Activated gamma-delta T cell treated with anti-CD3 and anti-CD28 coated beads, Interleukin-2, amount 50 U/mL, for 16 hours (primary cell): ENCODE data around the gene TADA2B.
A peak's percentile ranks its signal among the peaks of the same experiment; 100 is the strongest.
"Not testable (repeated sequence)": the region's sequence is repeated elsewhere in the genome, so short reads cannot be mapped to it uniquely, and the experiment has no call there.

Experiments used
- DNase-seq: peaks from one replicate; pipeline ENCODE4 v3.0.0-alpha.2; 2020; ENCODE audit warnings: low read depth

TADA2B gene

GRCh38 chr4:7079909-7080308 is 36.7 kb downstream of the TADA2B start:
- DNase-seq, result not testable (repeated sequence)

DNA sequence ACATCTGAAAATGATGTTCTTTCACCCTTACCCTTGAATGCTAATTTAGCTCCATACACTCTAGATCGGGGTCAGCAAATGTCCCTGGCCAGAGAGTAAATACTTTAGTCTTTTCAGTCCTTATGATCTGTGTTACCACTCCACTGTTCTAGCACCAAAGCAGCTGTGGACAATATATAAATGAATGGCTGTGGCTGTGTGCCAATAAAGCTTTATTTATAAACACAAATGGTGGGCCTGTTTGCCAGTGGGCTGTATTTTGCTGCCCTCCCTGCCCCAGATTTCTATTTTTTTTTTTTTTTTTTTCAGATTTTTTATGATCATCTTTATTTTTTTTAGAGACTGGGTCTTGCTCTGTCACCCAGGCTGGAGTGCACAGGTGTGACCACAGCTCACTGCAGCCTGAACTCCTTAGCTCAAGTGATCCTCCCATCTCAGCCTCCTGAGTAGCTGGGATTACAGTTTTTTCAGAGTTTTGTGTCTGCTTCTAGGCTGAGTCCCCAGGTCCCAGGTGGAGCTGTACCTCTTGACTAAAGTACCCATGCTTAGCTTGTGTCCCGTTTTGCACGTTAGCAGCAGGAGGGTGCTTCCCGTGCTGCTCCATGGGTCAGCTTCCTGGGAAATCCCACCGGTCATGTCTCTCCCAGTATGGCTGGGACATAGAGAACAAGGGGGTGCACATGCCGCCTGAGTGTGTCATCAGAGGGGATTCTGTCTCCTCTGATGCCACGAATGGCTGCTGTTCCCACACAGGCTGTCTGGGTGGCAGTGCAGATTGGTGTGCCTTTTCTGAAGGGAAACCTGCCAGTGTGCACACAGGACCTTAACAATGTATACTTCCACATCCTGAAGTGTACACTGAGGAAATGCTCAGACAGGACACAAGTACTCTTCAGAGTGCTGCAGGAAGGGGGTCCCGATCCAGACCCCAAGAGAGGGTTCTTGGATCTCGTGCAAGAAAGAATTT is 40.7 kb downstream of the TADA2B start:
- DNase-seq, result no peak

GRCh38 chr4:7084564-7084961 is 41.4 kb downstream of the TADA2B start:
- not testable (repeated sequence) for DNase-seq

DNA sequence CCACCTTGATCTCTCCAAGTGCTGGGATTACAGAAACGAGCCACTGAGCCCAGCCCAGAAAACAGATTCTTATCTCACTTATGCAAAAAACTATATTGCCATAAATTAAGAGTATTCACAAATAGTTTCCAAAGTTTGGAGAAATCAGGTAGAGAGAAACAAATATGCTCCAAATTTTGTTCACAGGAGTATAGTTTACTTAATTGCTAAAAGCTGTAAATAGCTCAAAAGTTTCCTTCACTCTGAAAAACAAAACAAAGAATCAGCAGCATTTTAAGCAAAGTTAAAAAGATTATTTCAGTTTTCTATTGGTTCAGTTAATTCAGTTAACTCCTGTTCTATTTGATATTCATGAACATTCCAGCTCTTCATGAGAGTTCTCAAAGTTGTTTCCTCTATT is 43.2 kb downstream of the TADA2B start:
- DNase-seq, result no peak

DNA sequence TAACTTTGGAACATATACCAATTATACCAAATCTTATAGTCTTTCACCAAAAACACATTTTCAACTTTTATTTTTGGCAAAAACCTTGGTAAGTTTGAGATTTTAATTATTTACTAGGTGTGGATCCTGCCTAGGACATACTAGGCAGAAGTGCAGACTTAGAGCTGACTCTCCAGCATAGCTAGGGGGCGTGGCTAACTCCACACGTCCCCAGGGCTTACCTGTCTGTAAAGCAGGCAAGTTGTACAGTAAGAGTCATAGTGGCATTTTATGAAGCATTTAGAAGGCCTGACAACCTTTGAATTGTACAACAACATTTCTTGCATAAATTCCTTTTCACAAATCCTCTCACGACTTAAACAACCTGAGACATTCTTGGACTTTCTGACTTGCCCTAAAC is 43.9 kb downstream of the TADA2B start:
- DNase-seq, result no peak

- no peak for DNase-seq
Measured at GRCh38 chr4:7089213-7089986, 46.2 kb downstream of the TADA2B start.

GRCh38 chr4:7092026-7092425 is 48.9 kb downstream of the TADA2B start:
- DNase-seq, result no peak

GRCh38 chr4:7094916-7095315 is 51.7 kb downstream of the TADA2B start:
- DNase-seq, result no peak

DNA sequence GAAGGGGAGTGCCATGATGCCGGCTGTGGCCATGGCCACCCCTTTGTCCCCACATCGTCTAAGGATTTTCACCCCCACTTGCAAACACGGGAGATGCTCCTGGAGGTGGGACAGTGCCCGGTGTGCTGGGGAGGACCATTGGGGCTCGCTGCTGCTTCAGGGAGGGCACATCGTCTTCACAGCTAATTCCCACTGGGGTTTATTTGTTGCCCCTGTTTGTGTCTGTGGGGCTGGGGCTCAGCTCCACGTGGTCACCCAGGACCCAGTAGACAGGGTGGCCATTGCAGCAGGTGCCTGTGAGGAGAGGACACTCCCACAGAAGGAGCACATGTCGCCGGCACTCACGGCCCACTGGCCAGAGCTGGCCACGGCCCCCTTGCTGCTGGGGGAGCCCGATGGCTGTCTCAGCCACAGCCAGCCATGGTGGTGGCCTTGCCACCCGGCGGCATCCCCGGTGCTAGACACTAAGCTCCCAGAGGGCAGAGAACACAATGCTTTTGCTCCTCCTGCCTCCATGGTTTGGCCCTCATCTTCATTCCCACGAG is 52.5 kb downstream of the TADA2B start:
- no peak for DNase-seq

GRCh38 chr4:7096236-7096635 is 53.1 kb downstream of the TADA2B start:
- no peak for DNase-seq

GRCh38 chr4:7101692-7102515 is 58.7 kb downstream of the TADA2B start:
- DNase-seq, result peak; percentile 13

GRCh38 chr4:7102516-7102909 is 59.3 kb downstream of the TADA2B start:
- DNase-seq, result not testable (repeated sequence)

DNA sequence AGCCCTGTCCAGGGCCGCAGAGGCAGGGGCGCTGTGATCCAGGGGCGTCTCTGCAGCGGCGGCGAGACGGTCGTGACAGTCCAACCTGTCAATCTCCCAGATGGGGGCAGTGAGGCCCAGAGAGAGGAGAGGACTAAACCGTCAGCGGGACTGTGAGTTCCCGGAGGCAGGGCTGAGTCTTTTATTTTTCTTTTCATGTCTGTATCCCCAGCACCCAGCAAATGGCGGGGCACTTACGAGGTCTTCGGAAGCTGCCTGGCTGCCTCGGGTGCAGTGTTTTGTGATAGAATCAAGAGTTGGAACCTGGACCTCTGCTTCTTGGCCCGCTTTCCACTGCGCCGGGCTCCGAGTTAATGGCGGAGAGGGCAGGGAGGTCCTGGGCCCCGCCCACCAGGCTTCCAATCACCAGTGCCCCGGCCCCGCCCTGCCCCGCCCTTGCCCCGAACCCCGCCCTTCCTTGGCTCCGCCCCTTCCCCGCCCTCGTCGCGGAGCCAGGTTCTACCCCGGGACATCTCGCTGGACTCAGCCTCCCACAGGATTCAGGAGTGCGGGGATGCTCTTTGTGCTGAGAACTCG is 59.9 kb downstream of the TADA2B start:
- DNase-seq, result peak; percentile 59

DNA sequence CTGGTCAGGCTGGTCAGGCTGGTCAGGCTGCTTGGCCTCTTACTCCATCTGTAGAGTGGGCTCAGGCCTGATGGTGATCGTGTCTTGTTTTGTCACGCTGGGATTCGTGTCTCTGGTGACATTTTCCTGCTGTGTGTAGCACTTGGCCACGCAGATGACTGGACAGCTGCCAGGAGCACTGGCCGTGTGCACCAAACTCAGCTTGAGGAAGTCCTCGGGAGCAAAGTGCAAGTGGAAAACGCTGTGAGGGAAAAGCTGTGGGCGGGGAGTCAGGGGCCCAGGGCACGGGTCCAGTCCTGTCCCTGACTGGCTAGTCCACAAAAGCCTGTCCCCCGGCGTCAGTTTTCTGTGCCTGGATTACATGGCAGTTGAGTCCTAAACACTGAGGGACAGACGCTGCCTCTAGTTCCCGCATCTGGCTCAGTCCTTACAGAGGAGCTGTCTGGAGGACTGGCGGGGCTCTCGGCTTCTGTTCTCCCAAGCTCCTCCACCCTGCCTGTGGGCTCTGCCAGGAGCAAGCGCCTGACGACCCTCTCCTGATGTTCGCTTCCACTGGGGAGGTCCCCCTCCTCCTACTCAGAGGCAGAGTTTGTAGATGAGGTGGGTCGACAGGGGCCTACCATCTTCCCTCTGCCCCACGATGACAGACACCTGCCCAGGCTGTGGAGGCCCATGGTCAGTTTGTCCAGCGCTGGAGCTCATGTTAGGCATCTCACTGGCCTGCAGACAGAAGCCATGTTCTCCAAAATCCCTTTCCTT is 60.6 kb downstream of the TADA2B start:
- no peak for DNase-seq

DNA sequence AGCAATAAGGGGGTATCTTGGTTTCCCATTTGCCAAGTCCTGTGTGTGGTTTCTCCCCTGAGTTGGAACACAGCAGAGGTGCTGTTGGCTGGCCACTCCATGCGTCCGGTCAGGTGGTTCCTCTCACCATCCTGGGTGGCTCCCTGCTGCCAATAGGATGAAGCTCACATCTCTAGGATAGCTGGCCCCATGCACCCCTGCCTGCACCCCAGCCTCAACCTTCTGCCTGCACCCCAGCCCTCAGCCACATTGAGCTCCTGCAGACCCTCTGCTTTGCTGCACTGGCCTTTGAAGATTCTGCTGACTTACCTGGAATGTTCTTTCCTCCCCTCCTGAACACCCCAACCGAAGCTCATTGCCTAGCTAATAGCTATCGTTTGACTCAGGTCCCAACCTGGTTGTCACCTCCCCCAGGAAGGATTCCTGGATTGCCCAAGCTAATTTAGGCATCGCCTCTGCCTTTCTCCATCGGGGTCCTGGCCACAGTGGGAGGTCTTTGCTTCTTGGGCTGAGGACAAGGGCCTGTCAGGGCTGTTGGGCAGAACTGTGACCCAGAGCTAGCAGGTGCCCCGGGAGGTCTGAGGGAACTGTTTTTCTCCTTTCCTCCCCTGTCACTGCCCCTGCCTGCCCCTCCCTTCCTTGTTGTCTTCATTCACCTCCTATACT is 61.3 kb downstream of the TADA2B start:
- DNase-seq, result no peak

- DNase-seq, result no peak
Measured at GRCh38 chr4:7105276-7105675, 62.1 kb downstream of the TADA2B start.

DNA sequence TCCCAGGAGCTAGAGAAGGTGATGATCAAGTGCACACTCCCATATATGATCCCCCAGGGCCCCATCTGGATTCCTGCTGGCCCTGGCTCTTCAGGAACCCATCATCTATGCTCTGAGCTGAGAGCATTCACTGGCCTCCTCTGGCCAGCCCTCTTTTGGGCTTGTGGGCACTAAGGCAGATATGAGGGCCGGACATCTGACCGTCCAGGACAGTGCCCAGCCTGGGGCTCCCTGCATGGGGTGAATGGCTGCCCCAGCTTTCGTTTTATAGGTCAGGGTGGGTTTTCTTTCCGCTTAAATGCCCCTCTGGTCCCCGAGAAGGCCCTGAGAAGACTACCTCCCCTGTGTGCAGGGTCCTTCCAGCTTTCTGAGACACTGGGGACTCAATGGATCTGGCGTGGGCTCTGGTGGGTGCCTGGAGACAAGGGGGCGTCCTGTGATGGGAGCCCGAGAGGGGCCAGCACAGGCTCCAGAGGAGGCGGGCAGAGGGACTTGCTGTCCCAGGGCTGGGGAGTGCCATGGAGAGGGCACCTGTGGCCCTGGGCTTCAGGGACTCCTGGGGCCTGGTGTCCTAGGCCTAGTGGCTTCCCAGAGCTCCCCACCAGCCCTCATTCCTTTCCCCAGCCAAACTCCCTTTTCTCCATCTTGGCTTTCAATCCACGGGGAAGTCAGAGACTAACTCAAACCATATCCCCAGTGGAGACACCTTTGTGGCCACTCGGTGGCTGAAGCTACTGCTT is 64.2 kb downstream of the TADA2B start:
- DNase-seq, result no peak
